ENCODE data around the gene PF4V1. TPM values are rescaled to one million over a fixed set of nuclear protein-coding genes. Genes with fewer than 3 reads are reported as not detected.

PF4V1 gene
- polyA plus RNA-seq, 1 experiment: 0.20 TPM

- TF ChIP-seq CTCF (IDR thresholded peaks at IDR 0.05; ENCODE audit: low read depth, low read length): no peak
Measured at GRCh38 chr4:73902038-73902637, 49.0 kb downstream of the PF4V1 start.

GRCh38 chr4:73902817-73903547 is 49.9 kb downstream of the PF4V1 start:
- no peaks in the 10 kb centered on the region for H3K9me3 ChIP-seq (ENCODE audit: control insufficient read depth, insufficient read depth, low read length)
- POLR2A ChIA-PET: no interaction called here
- CTCF ChIA-PET: no interaction called here
- no peak for DNase-seq (ENCODE audit: low read depth, low spot score)
- peaks cover 4% of the 10 kb centered on the region for H3K27me3 ChIP-seq (ENCODE audit: control insufficient read depth, insufficient read depth, low read length)
- no peak overlapping the region for H3K27ac ChIP-seq (ENCODE audit: low read depth, low read length)
- no peak for TF ChIP-seq CTCF (IDR thresholded peaks at IDR 0.05; ENCODE audit: low read depth, low read length)
- H3K4me3 ChIP-seq (ENCODE audit: low read depth, low read length): no peak overlapping the region

More at GRCh38 chr4:73902038-73902637, 49.0 kb downstream of the PF4V1 start:
- POLR2A ChIA-PET: no interaction called here
- DNase-seq (ENCODE audit: low read depth, low spot score): no peak
- H3K27ac ChIP-seq (ENCODE audit: low read depth, low read length): no peak overlapping the region
- no peaks in the 10 kb centered on the region for H3K27me3 ChIP-seq (ENCODE audit: control insufficient read depth, insufficient read depth, low read length)
- CTCF ChIA-PET: interaction anchor here (0.6 kb wide), 1 partner anchor 233 kb away, joined by 3 read pairs; no protein-coding TSS in a partner anchor
- no peaks in the 10 kb centered on the region for H3K9me3 ChIP-seq (ENCODE audit: control insufficient read depth, insufficient read depth, low read length)
- no peak overlapping the region for H3K4me3 ChIP-seq (ENCODE audit: low read depth, low read length)

Other genes starting within 250 kb of the PF4V1 start
- gene RASSF6, start 232.9 kb upstream of the PF4V1 start, polyA plus RNA-seq (2011; rRNA removed): 0.06 and 0.07 TPM in 2 replicates
- 4.3 and 6.1 TPM in 2 replicates for gene CXCL8, start 112.7 kb upstream of the PF4V1 start, polyA plus RNA-seq (2011; rRNA removed)
- 0.43 and 0.57 TPM in 2 replicates for gene CXCL6, start 16.6 kb upstream of the PF4V1 start, polyA plus RNA-seq (2011; rRNA removed)
- gene CXCL1, start 16.1 kb downstream of the PF4V1 start, polyA plus RNA-seq (2011; rRNA removed): 2.0 and 2.1 TPM in 2 replicates
- gene PF4, start 128.7 kb downstream of the PF4V1 start, polyA plus RNA-seq (2011; rRNA removed): not detected in 2 replicates
- not detected in 2 replicates for gene PPBP, start 134.9 kb downstream of the PF4V1 start, polyA plus RNA-seq (2011; rRNA removed)
- gene CXCL5, start 145.4 kb downstream of the PF4V1 start, polyA plus RNA-seq (2011; rRNA removed): 0.36 and 0.69 TPM in 2 replicates
- 0.43 and 0.74 TPM in 2 replicates for gene CXCL3, start 185.4 kb downstream of the PF4V1 start, polyA plus RNA-seq (2011; rRNA removed)
- 0.69 and 0.84 TPM in 2 replicates for gene CXCL2, start 245.9 kb downstream of the PF4V1 start, polyA plus RNA-seq (2011; rRNA removed)